GM19240 (cell line): ENCODE measurements around the gene ADGRG2.

Source experiments
- DNase-seq: peaks from one replicate; pipeline ENCODE4 v3.0.0; 2011; ENCODE audit warnings: low spot score; ENCODE audit not compliant: insufficient read length

Gene ADGRG2

DNA sequence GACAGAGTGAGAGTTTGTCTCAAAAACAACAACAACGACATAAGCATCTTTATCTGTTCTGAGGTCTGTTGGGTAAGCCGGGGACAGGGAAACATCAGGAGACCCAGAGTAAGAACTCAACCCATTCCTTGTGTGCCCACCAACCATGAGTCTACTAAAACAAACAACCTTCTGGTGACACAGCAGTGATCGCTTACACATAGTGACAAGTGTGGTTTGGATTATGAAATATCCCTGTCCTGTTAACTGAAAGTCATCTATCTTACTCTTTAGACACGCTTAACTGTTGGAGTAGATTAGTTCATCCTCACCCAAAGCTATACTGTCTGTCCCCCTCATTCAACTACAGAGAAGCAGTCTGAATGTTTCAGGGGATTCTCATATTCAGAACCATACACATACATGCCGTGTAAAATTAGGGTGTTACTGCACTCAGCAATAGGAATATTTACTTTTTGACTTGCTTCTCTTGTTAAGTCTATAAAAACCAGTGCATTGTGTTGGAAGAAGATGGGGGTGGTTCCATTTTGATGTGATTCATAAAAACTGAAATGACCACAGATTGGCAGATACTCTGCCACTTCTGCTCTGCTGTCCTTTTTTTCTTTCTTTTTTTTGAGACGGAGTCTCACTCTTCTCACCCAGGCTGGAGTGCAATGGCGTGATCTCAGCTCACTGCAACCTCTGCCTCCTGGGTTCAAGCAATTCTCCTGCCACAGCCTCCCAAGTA is 165.8 kb downstream of the ADGRG2 start:
- DNase-seq, result no peak

GRCh38 chrX:18955676-18956075 is 166.6 kb downstream of the ADGRG2 start:
- no peak for DNase-seq

DNA sequence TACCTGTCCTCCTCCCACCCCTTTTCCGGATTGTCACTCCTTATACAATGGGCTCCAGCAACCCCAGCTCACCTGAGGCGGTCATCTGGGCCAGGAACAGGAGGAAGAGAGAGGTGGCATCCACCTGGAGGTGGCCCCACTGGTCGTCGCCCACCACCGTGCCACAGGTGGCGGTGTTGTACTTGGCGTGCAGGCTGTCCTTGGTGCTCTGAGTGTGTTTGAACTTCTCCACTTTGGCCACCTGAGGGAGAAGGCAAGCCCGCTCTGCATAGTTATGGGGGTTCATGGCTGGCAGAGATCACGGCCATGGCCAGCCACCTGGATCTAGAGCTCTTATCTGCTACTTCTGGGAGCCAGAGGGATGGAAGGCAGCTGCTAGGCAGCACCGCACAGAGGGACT is 171.2 kb downstream of the ADGRG2 start:
- DNase-seq, result no peak

- DNase-seq, result no peak
Measured at GRCh38 chrX:18949944-18950301, 172.3 kb downstream of the ADGRG2 start.

GRCh38 chrX:18949291-18949943 is 172.9 kb downstream of the ADGRG2 start:
- no peak for DNase-seq

DNA sequence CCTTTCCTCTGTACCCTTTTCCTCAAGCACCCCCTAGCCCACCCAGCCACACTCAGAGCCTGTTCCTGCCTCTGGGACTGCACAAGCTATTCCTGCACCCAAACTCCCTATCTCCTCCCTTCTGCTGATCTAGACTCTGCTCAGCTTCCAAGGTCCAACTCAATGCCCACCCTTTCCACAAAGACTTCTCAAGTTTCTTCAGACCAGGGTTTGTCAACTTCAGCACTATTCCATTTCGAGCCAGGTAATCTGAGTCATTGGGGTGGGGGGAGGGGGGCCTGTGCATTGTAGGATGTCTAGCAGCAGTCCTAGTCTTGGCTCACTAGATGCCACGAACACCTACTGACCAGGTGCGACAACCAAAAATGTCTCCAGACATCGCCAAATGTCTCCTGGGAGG is 175.7 kb downstream of the ADGRG2 start:
- no peak for DNase-seq

GRCh38 chrX:18946157-18946556 is 176.1 kb downstream of the ADGRG2 start:
- no peak for DNase-seq

GRCh38 chrX:18945483-18945882 is 176.8 kb downstream of the ADGRG2 start:
- DNase-seq, result no peak

- DNase-seq, result no peak
Measured at GRCh38 chrX:18944482-18944881, 177.8 kb downstream of the ADGRG2 start.

GRCh38 chrX:18941896-18942295 is 180.4 kb downstream of the ADGRG2 start:
- no peak for DNase-seq
